ENCODE data around the gene CLDN10.
"Not testable (repeated sequence)": the region's sequence is repeated elsewhere in the genome, so short reads cannot be mapped to it uniquely, and the experiment has no call there.

CLDN10 gene

GRCh38 chr13:95564733-95565291, 12.3 kb downstream of the CLDN10 start:
- Histone ChIP-seq H3K36me3 (ENCODE audit: insufficient read depth, low read length) (peaks cover 7% of the 10 kb centered on the region; the same call in 1 of the 2 replicates), H3K4me1 (ENCODE audit: insufficient read depth, low read length) (no peaks in the 10 kb centered on the region), H3K4me3 (ENCODE audit: low read length) (no peak overlapping the region), H3K27me3 (ENCODE audit: insufficient read depth, low read length) (no peaks in the 10 kb centered on the region), H3K9ac (ENCODE audit: low read depth, low read length) (no peak overlapping the region), H3K9me3 (ENCODE audit: insufficient read depth, low read depth, low read length) (no peaks in the 10 kb centered on the region), H3K27ac (ENCODE audit: low read depth, low read length) (no peak overlapping the region)
- 74% methylated on average over 5 of the region's 5 CpGs for WGBS

- not testable (repeated sequence) for H3K9me3 ChIP-seq (ENCODE audit: insufficient read depth, low read depth, low read length); H3K27ac ChIP-seq (ENCODE audit: low read depth, low read length); H3K4me1 ChIP-seq (ENCODE audit: insufficient read depth, low read length); H3K9ac ChIP-seq (ENCODE audit: low read depth, low read length); H3K36me3 ChIP-seq (ENCODE audit: insufficient read depth, low read length); H3K27me3 ChIP-seq (ENCODE audit: insufficient read depth, low read length); H3K4me3 ChIP-seq (ENCODE audit: low read length)
- WGBS = 67% methylated on average over 1 of the region's 1 CpG
Measured at GRCh38 chr13:95565758-95566157, 13.2 kb downstream of the CLDN10 start.

- 93% methylated on average over 2 of the region's 2 CpGs for WGBS
- Histone ChIP-seq H3K9me3 (ENCODE audit: insufficient read depth, low read depth, low read length) (no peaks in the 10 kb centered on the region), H3K4me3 (ENCODE audit: low read length) (no peak overlapping the region), H3K9ac (ENCODE audit: low read depth, low read length) (no peak overlapping the region), H3K36me3 (ENCODE audit: insufficient read depth, low read length) (no peaks in the 10 kb centered on the region; the same call in 1 of the 2 replicates), H3K27ac (ENCODE audit: low read depth, low read length) (no peak overlapping the region), H3K4me1 (ENCODE audit: insufficient read depth, low read length) (no peaks in the 10 kb centered on the region; the same call in 1 of the 2 replicates), H3K27me3 (ENCODE audit: insufficient read depth, low read length) (no peaks in the 10 kb centered on the region)
Measured at GRCh38 chr13:95568131-95568530, 15.6 kb downstream of the CLDN10 start.

GRCh38 chr13:95570016-95570415, 17.5 kb downstream of the CLDN10 start:
- Histone ChIP-seq H3K4me1 (ENCODE audit: insufficient read depth, low read length) (no peaks in the 10 kb centered on the region; the same call in 1 of the 2 replicates), H3K27ac (ENCODE audit: low read depth, low read length) (no peak overlapping the region), H3K36me3 (ENCODE audit: insufficient read depth, low read length) (peaks cover 4% of the 10 kb centered on the region; the same call in 1 of the 2 replicates), H3K9me3 (ENCODE audit: insufficient read depth, low read depth, low read length) (no peaks in the 10 kb centered on the region), H3K4me3 (ENCODE audit: low read length) (no peak overlapping the region), H3K27me3 (ENCODE audit: insufficient read depth, low read length) (no peaks in the 10 kb centered on the region), H3K9ac (ENCODE audit: low read depth, low read length) (no peak overlapping the region)
- 90% methylated on average over 5 of the region's 5 CpGs for WGBS

GRCh38 chr13:95571941-95572340, 19.4 kb downstream of the CLDN10 start:
- Histone ChIP-seq H3K4me3 (ENCODE audit: low read length) (no peak overlapping the region), H3K36me3 (ENCODE audit: insufficient read depth, low read length) (peaks cover 6% of the 10 kb centered on the region), H3K9ac (ENCODE audit: low read depth, low read length) (no peak overlapping the region), H3K4me1 (ENCODE audit: insufficient read depth, low read length) (no peaks in the 10 kb centered on the region; the same call in 1 of the 2 replicates), H3K27me3 (ENCODE audit: insufficient read depth, low read length) (no peaks in the 10 kb centered on the region), H3K9me3 (ENCODE audit: insufficient read depth, low read depth, low read length) (no peaks in the 10 kb centered on the region), H3K27ac (ENCODE audit: low read depth, low read length) (no peak overlapping the region)
- 64% methylated on average over 6 of the region's 6 CpGs for WGBS

GRCh38 chr13:95573221-95573620, 20.7 kb downstream of the CLDN10 start:
- no peaks in the 10 kb centered on the region for H3K9me3 ChIP-seq (ENCODE audit: insufficient read depth, low read depth, low read length)
- H3K36me3 ChIP-seq (ENCODE audit: insufficient read depth, low read length) = peaks cover 19% of the 10 kb centered on the region
- WGBS = 96% methylated on average over 2 of the region's 4 CpGs
- H3K4me1 ChIP-seq (ENCODE audit: insufficient read depth, low read length) = no peaks in the 10 kb centered on the region; the same call in 1 of the 2 replicates
- no peaks in the 10 kb centered on the region for H3K27me3 ChIP-seq (ENCODE audit: insufficient read depth, low read length)
- no peak overlapping the region for H3K4me3 ChIP-seq (ENCODE audit: low read length)
- no peak overlapping the region for H3K27ac ChIP-seq (ENCODE audit: low read depth, low read length)
- H3K9ac ChIP-seq (ENCODE audit: low read depth, low read length) = no peak overlapping the region

GRCh38 chr13:95579303-95579702, 26.8 kb downstream of the CLDN10 start:
- no peak overlapping the region for H3K9ac ChIP-seq (ENCODE audit: low read depth, low read length)
- H3K27me3 ChIP-seq (ENCODE audit: insufficient read depth, low read length) = no peaks in the 10 kb centered on the region
- no peaks in the 10 kb centered on the region for H3K4me1 ChIP-seq (ENCODE audit: insufficient read depth, low read length)
- H3K27ac ChIP-seq (ENCODE audit: low read depth, low read length) = no peak overlapping the region
- H3K9me3 ChIP-seq (ENCODE audit: insufficient read depth, low read depth, low read length) = no peaks in the 10 kb centered on the region
- no peak overlapping the region for H3K4me3 ChIP-seq (ENCODE audit: low read length)
- peaks cover 73% of the 10 kb centered on the region for H3K36me3 ChIP-seq (ENCODE audit: insufficient read depth, low read length)
- 92% methylated on average over 3 of the region's 3 CpGs for WGBS

GRCh38 chr13:95585867-95586266, 33.3 kb downstream of the CLDN10 start:
- peaks cover 92% of the 10 kb centered on the region for H3K36me3 ChIP-seq (ENCODE audit: insufficient read depth, low read length)
- H3K4me3 ChIP-seq (ENCODE audit: low read length) = no peak overlapping the region
- 98% methylated on average over 2 of the region's 4 CpGs for WGBS

GRCh38 chr13:95588134-95588533, 35.6 kb downstream of the CLDN10 start:
- no peak overlapping the region for H3K27ac ChIP-seq (ENCODE audit: low read depth, low read length)
- no peaks in the 10 kb centered on the region for H3K4me1 ChIP-seq (ENCODE audit: insufficient read depth, low read length)
- 94% methylated on average over 2 of the region's 3 CpGs for WGBS
- no peak overlapping the region for H3K4me3 ChIP-seq (ENCODE audit: low read length)
- no peaks in the 10 kb centered on the region for H3K9me3 ChIP-seq (ENCODE audit: insufficient read depth, low read depth, low read length)
- peaks cover 79% of the 10 kb centered on the region for H3K36me3 ChIP-seq (ENCODE audit: insufficient read depth, low read length)
- no peaks in the 10 kb centered on the region for H3K27me3 ChIP-seq (ENCODE audit: insufficient read depth, low read length)
- H3K9ac ChIP-seq (ENCODE audit: low read depth, low read length) = no peak overlapping the region

More at GRCh38 chr13:95585867-95586266, 33.3 kb downstream of the CLDN10 start:
- Histone ChIP-seq H3K9me3 (ENCODE audit: insufficient read depth, low read depth, low read length) (no peaks in the 10 kb centered on the region), H3K9ac (ENCODE audit: low read depth, low read length) (no peak overlapping the region), H3K4me1 (ENCODE audit: insufficient read depth, low read length) (no peaks in the 10 kb centered on the region), H3K27me3 (ENCODE audit: insufficient read depth, low read length) (no peaks in the 10 kb centered on the region), H3K27ac (ENCODE audit: low read depth, low read length) (no peak overlapping the region)

GRCh38 chr13:95588721-95589120, 36.2 kb downstream of the CLDN10 start:
- H3K4me3 ChIP-seq (ENCODE audit: low read length) = no peak overlapping the region
- H3K9ac ChIP-seq (ENCODE audit: low read depth, low read length) = no peak overlapping the region
- no peak overlapping the region for H3K27ac ChIP-seq (ENCODE audit: low read depth, low read length)
- H3K9me3 ChIP-seq (ENCODE audit: insufficient read depth, low read depth, low read length) = no peaks in the 10 kb centered on the region
- no peaks in the 10 kb centered on the region for H3K4me1 ChIP-seq (ENCODE audit: insufficient read depth, low read length)
- H3K27me3 ChIP-seq (ENCODE audit: insufficient read depth, low read length) = no peaks in the 10 kb centered on the region
- peaks cover 79% of the 10 kb centered on the region for H3K36me3 ChIP-seq (ENCODE audit: insufficient read depth, low read length)
- no CpG with 5 or more reads among the region's 2 CpGs for WGBS

- 87% methylated on average over 1 of the region's 1 CpG for WGBS
- Histone ChIP-seq H3K36me3 (ENCODE audit: insufficient read depth, low read length) (peaks cover 55% of the 10 kb centered on the region), H3K27ac (ENCODE audit: low read depth, low read length) (no peak overlapping the region), H3K4me1 (ENCODE audit: insufficient read depth, low read length) (no peaks in the 10 kb centered on the region), H3K9ac (ENCODE audit: low read depth, low read length) (no peak overlapping the region), H3K4me3 (ENCODE audit: low read length) (no peak overlapping the region), H3K9me3 (ENCODE audit: insufficient read depth, low read depth, low read length) (no peaks in the 10 kb centered on the region), H3K27me3 (ENCODE audit: insufficient read depth, low read length) (no peaks in the 10 kb centered on the region)
Measured at GRCh38 chr13:95593462-95593861, 40.9 kb downstream of the CLDN10 start.

GRCh38 chr13:95596701-95597100, 44.2 kb downstream of the CLDN10 start:
- Histone ChIP-seq H3K27ac (ENCODE audit: low read depth, low read length) (no peak overlapping the region), H3K4me1 (ENCODE audit: insufficient read depth, low read length) (no peaks in the 10 kb centered on the region), H3K36me3 (ENCODE audit: insufficient read depth, low read length) (peaks cover 50% of the 10 kb centered on the region), H3K4me3 (ENCODE audit: low read length) (no peak overlapping the region), H3K9me3 (ENCODE audit: insufficient read depth, low read depth, low read length) (no peaks in the 10 kb centered on the region), H3K9ac (ENCODE audit: low read depth, low read length) (no peak overlapping the region), H3K27me3 (ENCODE audit: insufficient read depth, low read length) (no peaks in the 10 kb centered on the region)
- 89% methylated on average over 1 of the region's 1 CpG for WGBS

Data from HUES64 (cell line).